Stimulated activated CD8-positive, alpha-beta memory T cell treated with anti-CD3 and anti-CD28 coated beads, Interleukin-7, amount 100 ng/mL, for 1 hour (primary cell): ENCODE results near the gene MALSU1.
"Not testable (repeated sequence)": the region's sequence is repeated elsewhere in the genome, so short reads cannot be mapped to it uniquely, and the experiment has no call there.

ENCODE experiments used
- DNase-seq, 2 donors: peaks; one replicate each; pipeline ENCODE4 v3.0.0-alpha.2; 2020; ENCODE audit warnings: low read depth in 2 of 2

Gene MALSU1

GRCh38 chr7:23285657-23286646 is 13.2 kb upstream of the MALSU1 start:
- DNase-seq: no peak

DNA sequence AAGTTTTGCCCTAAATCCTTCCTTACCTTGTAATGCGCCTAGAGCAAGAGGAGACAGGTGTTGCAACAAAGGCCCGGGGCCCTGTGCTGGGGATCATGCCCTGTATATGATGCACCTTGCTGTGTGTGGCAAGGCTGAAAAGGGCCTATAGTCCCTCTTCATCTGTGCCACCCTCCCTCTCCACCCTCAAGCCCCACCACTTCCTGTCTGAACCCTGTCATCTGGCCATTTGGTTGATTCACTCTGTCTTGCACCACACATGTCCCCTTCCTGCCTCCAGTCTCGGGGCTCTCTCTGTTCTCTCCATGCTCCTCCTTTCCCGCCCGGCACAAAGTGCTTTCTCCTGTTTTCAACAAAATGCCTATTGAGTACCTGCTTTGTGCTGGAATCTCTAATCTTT is 11.5 kb upstream of the MALSU1 start:
- DNase-seq: no peak

- DNase-seq: no peak
These were observed 8.1 kb upstream of the MALSU1 start for GRCh38 chr7:23290993-23291392.

- no peak for DNase-seq
These were observed 7.1 kb upstream of the MALSU1 start for GRCh38 chr7:23291957-23292560.

DNA sequence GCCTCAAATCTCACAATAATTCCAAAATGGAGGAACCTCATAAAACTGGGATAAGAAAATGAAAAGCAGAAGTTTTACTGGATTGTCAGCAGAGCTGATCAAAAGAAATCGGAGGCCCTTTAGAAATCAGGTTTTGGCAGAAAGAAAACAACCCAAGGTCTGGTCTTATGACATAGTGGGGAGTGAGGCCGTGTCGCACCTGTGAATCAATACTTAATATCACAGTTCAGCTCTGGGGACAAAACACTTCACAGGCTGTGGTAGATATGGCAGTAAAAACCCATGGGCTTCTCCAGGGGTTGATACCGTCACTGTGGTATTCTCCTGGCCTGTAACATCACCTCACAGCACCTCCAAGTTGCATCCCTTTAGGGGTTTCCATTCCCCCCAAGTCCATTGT is 6.5 kb upstream of the MALSU1 start:
- DNase-seq: no peak

- DNase-seq: no peak
These were observed 5.6 kb upstream of the MALSU1 start for GRCh38 chr7:23293500-23294073.

GRCh38 chr7:23294549-23295400 is 4.4 kb upstream of the MALSU1 start:
- DNase-seq: no peak

GRCh38 chr7:23295401-23295697 is 3.8 kb upstream of the MALSU1 start:
- DNase-seq: no peak

GRCh38 chr7:23298141-23298881 is 828 bp upstream of the MALSU1 start:
- DNase-seq: no peak

- no peak for DNase-seq
These were observed 696 bp downstream of the MALSU1 start for GRCh38 chr7:23299770-23300300.

DNA sequence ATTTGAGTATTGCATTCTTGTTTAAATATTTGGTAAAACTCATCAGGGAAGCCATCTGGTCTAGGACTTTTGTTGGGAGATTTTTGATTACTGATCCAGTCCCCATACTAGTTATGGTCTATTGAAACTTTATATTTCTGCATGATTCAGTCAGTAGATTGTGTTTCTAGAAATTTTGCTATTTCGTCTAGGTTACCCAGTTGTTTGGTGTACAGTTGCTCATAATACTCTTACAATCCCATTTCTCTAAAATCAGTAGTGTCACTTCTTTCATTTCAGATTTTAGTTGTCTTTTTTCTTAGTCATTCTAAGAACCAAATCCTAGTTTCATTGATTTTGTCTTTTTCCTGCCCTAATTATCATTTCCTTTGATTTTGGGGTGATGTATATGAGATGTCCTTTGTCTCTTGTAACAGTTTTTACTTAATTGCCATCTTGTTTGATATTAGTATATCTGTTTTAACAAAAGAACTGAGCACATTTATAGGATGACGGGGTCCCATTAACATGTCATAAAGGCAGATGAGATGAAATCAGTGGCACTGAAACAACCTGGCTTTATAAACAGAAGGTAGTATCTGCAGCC is 7.9 kb downstream of the MALSU1 start:
- no peak for DNase-seq

DNA sequence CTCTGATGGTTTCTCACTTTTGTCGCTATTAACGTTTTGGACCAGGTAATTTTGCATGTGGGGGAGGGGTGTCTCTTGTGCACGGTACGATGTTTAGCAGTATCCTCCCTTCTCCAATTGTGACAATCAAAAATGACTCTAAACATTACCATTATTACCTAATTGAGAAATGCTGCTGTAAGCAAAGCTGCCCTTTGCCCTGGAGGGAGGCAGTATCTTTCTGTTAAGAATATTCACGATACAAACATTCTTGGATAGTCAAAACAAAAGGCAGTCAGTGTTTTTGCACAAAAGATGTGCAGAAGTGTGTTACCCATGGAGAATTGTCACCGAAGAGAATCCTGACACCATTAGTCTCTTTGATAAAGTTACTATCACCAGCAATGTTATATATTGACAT is 9.6 kb downstream of the MALSU1 start:
- DNase-seq: no peak

DNA sequence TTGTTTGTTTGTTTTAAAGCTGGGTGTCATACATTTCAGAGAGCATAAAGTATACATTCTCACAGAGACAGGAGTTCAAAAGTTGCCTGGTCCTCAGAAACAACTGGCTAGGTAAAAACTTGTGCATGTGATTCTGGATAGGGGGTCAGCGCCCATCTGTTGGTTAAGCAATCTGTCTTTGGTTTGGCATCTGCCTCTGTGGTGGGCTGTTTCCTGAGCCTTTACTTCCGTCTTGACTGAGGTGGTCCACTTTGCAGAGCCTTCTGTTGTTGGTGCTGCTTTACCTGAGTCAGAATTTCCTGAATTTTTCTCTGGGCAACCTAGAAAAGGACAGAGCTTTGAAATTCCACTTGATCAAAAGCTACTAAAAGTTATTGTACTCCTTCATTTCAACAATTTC is 13.0 kb downstream of the MALSU1 start:
- not testable (repeated sequence) for DNase-seq

DNA sequence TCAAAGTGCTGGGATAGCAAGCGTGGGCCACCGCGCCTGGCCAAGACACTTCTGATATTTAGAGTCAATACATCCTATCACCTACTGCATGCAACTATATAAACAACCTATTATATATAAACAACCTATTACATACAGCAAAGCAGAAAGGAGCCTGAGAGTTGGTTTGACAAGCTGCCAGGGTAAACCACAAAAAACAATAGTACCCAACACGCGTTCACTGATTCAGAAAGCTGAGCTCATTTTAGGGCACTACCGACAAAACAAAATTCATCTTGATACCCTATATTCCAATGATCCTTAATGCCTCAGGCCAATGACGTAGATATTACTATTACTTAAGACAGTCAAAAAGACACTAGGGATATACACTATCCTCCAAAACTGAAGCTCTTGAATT is 16.2 kb downstream of the MALSU1 start:
- no peak for DNase-seq

- no peak for DNase-seq
These were observed 32.0 kb downstream of the MALSU1 start for GRCh38 chr7:23331132-23331531.

DNA sequence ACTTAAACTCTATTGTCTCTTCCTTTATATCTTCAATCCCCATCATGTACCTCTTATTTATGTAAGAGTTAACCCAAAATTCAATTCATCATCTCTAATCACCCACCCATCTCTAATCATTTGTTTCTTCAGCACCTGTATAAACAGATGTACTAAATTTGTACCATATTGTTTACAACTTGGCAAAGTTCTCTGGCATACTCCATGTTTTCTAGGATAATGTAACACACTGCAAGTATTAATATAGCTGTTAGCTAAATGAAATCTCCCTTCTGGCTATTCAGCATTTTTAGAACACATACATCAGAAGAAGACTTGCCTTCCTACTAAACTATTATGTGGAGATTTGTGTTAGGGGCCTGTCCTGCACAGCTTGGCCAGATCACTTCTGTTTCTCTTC is 33.1 kb downstream of the MALSU1 start:
- no peak for DNase-seq

DNA sequence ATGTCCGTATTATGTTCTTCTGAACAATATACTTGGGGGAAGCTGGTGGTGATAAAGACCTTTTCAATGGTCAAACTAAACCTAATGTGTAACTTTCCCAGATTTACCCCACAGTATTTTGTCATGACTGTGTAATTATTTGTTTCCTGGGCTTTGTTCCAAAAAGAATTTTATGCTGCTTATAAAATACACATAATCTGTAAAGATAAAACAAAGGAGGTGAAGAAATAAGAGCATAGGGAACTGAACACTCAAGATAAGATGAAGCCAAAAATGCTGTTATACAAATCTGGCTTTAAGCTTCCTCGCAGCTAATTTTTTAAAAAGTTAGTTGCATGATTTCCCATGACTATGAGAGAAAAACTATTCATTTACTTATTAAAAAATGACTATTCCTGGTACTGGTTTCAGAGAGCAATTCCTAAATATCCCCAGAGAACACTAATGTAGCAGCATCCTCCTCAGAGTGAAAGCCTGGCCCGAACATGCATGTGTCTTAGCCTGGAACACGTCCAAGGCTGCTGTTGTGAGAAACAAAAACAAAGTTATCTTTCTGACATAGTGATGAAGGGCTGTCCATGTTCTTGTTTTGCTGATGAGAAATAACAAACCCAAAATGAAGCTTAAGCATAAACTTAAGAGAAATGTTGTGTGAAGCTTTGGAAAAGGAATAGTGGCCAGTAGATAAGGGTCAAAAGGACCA is 33.9 kb downstream of the MALSU1 start:
- no peak for DNase-seq

- no peak for DNase-seq
These were observed 34.6 kb downstream of the MALSU1 start for GRCh38 chr7:23333671-23334246.

DNA sequence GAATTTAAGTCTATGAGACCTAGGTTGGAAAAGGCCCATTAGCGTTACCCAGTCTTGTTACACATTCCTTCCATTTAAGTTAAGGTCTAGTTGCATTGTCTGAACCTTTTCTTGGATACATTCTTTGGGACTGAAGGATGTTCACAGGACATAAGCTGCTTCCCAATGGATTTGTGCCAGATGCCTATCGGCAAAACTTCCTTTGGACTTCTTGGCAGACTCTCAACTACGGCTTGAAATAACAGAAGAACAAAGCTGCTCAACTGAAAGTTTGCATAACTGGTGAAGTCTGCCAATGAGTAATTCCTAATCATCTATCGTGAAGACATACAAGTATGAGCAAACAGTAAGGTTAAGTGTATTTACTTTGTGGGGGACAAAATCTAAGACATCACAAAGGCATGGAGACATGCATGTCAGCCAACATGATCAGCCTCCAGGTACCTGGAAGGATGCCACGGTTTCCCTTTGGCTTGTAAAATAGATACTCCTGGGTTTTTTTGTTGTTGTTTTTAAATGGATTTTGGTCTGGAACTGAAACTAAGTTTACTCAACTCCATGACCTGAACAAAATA is 35.4 kb downstream of the MALSU1 start:
- DNase-seq: no peak
